NOMO-1 treated with DMSO at 0.1 percent for 48 hours (cell line): ENCODE results near the gene RFX2.

ENCODE experiments used
- DNase-seq: peaks from one replicate; lab custom pipeline; 2025; ENCODE audit not compliant: unreplicated experiment; lab: John Stamatoyannopoulos, UW

The RFX2 gene

DNA sequence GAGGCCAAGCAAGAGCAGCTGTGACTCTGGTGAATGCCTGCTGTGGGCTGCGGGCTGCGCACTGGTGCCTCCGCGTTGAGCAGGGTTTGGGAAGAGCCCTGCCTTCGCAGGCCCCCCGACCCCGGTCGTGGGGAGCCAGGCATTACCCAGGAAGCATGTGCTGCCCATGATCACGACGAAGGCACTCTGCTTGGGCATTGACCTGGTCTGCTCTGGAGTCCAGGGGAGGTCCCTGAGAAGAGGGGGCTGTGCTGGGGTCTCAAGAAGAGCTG, 151.5 kb downstream of the RFX2 start:
- DNase-seq = no peak

DNA sequence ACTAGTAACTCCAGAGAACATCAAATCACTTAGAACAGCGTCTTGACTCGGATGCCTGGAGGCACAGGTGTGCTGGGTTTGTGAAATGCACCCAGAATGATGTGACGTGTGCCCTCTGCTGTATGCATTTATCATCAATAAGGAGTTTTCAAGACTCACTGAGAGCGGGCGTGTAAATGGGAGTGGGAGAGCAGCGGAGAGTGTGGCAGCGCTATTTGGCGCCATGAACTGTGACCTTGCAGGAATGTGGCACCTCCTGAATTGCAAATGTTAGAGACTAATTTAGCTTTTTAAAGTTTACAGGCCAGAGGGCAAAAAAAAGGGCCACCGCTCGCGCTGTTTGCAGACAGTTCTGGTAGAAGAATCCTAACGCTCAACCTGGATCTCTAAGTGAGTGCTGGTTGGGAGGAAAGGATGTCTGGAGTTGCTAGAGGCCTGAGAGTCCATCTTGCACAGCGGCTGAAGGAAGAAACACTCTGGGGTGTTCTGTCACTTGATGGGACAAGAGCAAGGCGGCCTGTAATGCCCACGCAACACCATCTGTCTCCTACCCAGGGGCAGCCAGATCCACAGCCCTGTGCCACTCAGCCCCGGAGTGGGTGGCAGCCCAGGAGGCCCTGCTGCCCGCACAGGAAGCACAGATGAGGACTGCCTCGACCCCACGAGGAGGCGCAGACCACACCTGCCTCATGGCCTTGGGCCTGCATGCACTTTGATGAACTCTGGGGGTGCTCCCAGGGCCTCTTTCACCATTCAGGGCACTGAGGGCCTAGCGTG, 152.0 kb downstream of the RFX2 start:
- no peak for DNase-seq

DNA sequence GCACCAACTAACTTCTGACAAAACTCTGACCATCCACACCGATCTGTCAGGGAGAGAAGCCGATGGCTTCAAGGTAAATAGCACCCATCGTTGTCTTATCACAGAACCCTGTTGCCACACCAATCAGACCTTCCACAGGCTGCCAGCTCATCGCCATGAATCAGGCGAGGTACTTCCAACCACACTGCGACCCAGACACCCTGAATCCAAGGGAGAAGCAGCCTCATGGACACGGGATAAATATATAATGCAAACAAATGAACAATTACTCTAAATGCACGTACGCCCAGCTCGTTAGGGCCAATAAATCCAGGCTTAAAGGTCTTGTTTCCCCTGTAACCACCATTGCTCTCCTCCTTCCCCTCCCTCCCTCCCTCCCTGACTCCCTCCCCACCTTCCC, 153.1 kb downstream of the RFX2 start:
- no peak for DNase-seq

DNA sequence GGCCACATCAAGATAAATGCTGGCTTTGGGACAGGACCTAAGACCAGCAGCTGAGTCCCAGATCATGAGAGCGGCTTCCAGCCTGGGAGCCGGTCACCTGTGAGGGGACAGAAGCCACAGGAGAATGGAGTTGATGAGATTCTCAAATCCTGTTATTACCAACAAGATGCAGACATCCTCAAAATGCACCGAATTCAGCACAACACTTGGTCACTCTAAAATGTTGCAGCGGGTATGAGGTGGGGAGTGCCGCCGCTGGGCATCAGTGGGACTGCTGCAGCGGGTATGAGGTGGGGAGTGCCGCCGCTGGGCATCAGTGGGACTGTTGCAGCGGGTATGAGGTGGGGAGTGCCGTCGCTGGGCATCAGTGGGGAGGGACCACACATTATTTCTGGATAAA, 153.6 kb downstream of the RFX2 start:
- DNase-seq = no peak

DNA sequence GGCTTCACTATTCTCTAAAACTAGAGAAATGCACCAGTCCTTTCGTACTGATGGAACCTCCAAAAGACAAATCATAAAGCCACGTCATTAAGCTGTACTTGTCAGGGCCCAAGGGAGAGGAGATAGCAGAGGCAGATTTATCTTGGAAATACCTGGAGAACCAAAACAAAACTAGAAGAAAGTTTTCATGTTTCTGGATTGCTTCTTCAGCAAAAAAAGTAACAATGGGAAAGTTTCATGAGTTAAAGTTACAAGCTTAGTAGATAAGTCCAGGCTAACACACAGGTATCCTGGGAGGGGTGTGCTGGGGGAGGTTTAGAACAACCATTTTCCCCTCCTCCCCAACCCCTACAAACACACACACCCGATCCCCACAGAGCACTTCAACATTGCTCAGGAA, 154.0 kb downstream of the RFX2 start:
- DNase-seq = no peak

DNA sequence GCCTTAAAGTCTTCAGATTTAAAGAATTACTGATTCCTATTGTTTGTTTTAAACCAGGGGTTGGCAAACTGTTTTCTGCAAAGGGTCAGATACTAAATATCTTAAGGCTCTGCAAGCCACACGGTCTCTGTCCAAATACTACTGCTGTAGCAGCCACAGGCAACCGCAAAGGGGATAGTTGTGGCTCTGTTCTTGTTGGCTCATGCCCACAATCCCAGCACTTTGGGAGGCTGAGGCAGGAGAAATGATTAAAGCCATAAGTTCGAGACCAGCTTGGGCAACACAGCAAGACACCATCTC, 154.7 kb downstream of the RFX2 start:
- no peak for DNase-seq

DNA sequence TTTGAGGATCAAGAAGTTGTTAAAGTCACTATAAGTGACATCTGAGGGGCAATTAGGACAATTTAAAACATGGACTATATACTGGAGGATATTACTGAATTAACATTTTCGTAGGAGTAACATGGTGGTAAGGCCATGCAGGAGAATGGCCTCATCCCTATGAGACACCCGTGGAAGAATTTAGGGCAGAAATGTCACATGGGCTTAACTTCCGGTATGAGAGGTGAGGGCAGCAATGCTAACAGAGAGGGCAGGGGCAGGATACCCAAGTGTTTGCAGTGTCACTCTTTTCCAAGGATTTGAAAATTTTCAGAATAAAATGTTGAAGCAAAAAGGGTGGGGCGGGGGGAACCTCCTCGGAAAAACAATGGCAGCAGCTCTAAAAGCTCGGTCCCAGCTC, 156.0 kb downstream of the RFX2 start:
- DNase-seq = no peak

DNA sequence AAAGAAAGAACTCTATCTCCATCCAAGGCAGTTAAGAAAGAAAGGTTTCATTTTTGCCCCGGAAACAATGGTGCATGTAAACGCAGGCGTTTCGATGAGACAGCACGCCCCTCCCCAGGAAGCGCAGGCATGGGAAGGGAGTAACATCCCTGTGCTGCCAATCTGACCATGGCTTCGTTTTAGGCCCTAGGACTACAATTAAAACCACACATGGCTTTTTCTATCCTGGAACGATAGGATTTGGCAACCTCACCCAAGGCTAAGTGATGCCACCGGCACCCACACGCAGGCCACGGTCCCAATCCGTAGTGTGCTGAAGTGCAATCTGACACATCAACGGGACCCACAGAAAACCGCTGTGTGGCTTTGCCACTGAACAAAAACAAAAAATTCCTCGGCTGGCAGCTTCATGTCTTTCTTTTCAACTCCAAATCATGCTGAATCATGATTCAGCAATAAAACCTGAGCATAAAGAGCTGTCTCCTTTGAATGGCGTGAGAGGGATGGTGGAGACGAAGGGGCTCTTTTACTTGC, 156.6 kb downstream of the RFX2 start:
- DNase-seq = no peak

DNA sequence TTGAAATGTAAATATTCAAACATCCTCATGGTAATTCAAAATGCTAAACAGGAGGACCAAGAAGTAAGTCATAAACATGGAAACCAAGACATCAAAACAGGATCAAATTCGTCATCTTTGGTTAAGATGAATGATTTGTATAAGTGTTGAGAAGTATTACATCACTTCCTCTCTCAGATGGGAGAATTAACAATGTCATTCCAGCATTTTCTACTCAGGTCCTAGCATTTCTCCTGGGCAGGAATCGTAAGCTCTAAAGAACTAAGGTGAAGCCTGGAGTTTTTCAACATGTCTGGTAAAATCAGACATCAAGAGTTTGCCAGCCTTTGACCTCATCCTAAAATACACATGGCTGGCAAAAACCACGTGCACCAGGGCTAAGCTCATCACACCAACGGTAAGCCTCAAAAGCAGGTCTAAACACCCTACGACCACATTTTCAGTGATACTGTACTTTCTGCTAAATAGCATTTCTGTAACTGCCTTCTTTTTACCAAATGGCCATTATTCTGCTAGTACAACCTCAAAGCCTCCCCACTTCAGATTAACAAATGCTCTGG, 157.2 kb downstream of the RFX2 start:
- DNase-seq = no peak

DNA sequence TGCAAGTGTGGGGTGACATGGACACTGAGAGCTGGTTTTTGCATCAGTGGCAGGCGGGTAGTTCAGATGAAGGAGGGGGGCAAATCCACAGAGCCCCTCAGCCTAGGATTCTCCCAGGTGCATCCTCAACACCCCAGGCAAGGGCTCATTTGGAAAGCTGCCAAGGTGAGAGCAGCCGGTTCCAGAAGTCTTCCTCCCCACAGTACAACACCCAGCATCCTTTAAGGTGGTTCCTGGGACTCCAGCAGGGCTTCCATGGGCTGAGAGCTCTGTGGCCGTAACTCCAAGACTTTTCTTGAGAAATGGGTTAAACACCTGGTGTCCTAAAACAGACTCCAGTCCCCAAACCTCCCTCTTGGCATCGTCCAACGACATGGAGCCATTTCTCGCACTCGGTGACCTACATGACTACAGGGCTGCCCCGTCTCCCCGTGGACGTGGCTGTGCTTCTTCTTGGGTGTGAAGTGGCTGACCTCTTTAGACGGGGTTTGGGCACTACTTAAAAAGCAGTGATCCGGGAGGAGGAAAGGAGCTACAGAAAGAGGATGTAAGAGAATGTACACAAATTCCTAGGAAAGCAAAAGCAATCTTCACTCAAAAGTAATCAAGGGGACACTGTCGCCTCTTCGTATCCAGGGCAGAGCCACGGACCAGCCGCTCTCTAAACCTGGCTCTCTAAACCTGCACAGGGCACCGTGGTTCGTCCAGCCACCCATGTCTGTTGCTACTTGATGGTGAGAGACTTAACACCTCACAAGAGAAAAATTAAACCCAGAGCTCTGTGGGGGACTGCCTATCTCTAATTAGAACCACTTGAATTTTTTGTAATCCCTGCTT, 157.9 kb downstream of the RFX2 start:
- no peak for DNase-seq

DNA sequence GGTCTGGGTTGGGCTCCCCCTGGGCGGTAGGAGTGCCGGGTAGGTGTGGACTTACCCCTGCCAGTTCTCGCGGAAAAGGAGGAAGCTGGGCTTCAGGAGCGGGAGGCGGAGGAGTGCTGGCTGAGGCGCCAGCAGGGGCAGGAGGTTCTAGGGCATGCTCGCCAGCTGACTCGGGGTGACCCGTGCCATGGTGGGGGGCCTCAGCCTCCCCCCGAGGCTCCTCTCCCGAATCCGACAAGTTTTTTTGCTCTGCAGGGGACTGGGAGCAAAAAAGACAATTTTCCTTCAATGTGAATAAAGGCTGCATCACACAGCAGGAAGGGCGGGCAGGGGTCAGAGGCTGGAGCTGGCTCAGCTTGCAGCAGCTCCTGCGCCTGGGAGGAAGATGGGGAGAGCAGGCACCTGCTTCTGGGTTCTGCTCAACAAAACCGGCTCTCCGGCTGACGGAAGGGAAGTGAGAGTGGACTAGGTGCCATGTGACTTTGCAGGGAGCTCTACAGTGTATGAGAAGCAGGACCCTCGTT, 158.9 kb downstream of the RFX2 start:
- peak; percentile 31 for DNase-seq

DNA sequence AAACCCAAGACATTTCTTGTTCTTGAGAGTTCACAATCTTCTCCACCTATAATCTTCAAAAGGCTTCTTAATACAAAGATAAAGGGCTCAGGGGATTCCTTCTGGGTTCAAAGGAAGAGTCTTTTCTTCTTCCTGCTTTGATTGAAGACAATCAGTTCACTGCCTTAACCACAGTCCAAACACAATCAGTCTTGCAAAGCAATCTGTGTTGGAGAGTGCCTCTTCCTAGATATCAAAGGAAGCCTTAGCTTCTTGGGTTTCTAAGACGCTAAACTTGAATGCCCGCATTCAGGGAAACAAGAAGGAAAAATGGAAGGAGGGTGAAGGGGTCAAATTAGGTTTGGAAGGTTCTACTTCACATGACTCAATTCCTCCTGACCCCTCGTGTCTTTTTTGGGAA, 159.6 kb downstream of the RFX2 start:
- no peak for DNase-seq

DNA sequence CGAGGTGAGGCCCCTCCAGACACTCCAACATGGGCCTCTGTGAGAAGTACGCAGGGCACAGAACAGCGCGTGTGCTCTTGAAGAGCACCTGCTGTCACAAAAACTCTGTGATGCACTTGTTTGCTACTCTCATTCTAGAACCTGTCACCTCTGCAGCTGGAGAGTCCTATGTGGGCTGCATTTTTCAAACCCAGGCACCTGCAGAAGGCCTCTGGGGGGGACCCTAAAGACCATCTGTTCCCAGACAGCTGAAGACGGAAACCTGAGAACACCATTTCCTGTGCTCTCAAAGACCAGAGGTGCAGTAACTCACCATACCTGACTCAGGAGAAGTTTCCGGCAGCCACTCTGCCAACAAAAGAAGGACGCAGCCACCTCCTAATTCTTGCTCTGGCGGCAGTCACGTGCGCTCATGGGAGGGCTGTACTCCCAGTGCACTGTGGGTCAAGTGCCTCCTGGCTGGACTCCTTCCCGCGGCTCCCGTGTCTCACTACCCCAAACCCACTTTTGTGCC, 160.5 kb downstream of the RFX2 start:
- no peak for DNase-seq

DNA sequence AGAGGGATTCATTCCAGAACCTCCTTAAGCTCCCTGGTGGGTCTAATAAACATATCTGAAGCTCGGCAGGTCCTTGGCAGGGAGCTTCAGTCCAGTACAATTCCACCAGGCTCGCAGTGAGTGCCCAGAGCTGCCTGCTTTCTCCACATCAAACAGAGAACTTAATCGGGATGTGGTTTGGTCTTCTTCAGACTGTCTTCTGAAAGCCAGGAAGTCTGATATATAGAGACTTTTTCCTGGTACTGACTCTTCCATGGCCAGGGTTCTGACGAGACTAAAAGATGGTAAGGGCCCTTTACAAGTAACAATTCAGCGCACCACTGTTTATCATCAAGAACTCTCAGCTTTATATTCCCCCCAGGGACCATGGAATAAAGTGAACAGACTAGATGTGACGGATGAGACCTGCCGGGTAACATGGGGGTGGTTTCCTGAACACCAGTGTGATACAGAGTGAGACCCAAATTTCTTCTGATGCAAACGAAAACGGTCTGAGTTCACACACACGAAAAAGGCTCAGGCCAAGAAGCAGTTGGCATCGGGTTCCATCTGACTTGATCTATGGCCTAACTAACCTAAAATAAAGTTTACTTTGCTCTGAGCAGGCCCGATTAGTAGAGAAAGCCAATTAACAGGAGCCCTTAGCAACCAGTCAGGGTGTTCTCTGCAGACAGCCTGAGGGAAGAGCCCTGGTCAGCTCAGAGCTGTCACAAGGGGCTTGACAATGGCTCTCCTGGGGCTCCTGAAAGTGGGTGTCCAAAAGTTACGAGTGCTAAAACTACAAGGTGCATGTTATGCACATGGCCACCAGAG, 161.3 kb downstream of the RFX2 start:
- no peak for DNase-seq

DNA sequence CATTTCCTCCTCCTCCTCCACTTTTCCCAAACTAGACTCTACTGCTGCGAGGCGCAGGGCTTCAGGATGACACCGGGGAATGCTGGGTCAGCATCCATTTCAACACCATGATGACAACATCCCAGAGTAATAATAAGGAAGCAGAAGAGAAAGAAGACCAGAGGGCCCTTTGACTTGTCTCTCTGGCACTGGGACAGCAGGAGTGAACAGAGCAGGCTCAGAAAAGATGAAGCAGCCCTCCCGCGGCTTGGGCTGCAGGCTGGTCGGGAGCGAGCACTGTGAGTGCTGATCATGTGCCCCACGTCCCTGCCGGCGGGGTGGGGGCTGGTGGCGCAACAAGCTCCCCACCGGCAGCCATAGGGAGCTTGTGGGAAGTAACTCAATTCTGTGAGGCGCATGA, 162.9 kb downstream of the RFX2 start:
- DNase-seq = no peak

DNA sequence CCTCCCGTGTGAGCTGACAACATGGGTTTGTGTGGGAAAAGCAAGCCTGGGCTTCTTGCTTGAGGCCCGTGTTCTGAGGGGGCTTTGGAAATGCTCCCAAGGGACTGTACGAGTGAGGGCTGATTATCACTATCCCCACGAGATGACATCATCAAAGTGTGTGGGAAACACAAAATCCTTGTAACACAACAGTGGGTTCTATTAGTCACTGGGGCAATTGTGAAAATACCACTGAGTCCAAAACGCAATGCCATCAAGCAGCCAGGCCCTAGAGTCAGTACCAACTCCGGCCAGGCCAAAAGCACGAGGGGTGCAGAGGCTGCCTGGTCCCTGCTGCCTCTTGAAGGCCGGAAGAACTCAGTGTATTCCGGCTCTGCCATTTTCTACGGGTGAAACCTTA, 166.7 kb downstream of the RFX2 start:
- DNase-seq = no peak
